ENCODE results near the gene VIT. TPM values are rescaled to one million over a fixed set of nuclear protein-coding genes. Genes with fewer than 3 reads are reported as not detected.

The VIT gene
- polyA plus RNA-seq, 1 of the 3 experiments (the other 2 are of a cell fraction), result not detected

GRCh38 chr2:36713310-36713709 lies 16.8 kb downstream of the VIT start:
- H4K20me1 ChIP-seq (ENCODE audit: insufficient read depth), result no peaks in the 10 kb centered on the region
- no peaks in the 10 kb centered on the region for H3K9me2 ChIP-seq
- peaks cover 5% of the 10 kb centered on the region; the same call in 1 of the 2 replicates for H3K9me3 ChIP-seq
- DNase-seq, result no peak
- no peaks in the 10 kb centered on the region for H3K27me3 ChIP-seq (ENCODE audit: insufficient read depth)
- no peaks in the 10 kb centered on the region for H3F3A ChIP-seq (replicated peaks; ENCODE audit: insufficient read depth)
- no peak overlapping the region for H3K27ac ChIP-seq (ENCODE audit: low read depth in 2 of 2, low read length in 1 of 2)
- TF ChIP-seq FOXJ3 (CRISPR knock-in tag; IDR thresholded peaks at IDR 0.05) (no peak), POLR2AphosphoS5 (IDR thresholded peaks at IDR 0.05; ENCODE audit: low read depth, low read length) (no peak), EP300 (IDR thresholded peaks at IDR 0.05; ENCODE audit: borderline replicate concordance in 1 of 2, low read depth in 1 of 2, low read length in 1 of 2) (no peak), REST (IDR thresholded peaks at IDR 0.05; ENCODE audit: low read depth, low read length) (no peak), TEAD4 (IDR thresholded peaks at IDR 0.05; ENCODE audit: borderline replicate concordance, insufficient read depth) (no peak), ZBTB33 (IDR thresholded peaks at IDR 0.05; ENCODE audit: borderline replicate concordance, low read depth) (no peak), CHD2 (IDR thresholded peaks at IDR 0.05; ENCODE audit: low read length, partially characterized antibody) (no peak), SIN3A (IDR thresholded peaks at IDR 0.05; ENCODE audit: borderline replicate concordance, low read depth, low read length) (no peak), USF1 (IDR thresholded peaks at IDR 0.05; ENCODE audit: borderline replicate concordance, low read depth) (no peak)
- WGBS (ENCODE audit: low lambda C conversion rate), result 71% methylated on average over 8 of the region's 8 CpGs
- no peaks in the 10 kb centered on the region for H3K79me2 ChIP-seq (ENCODE audit: insufficient read depth)
- peaks cover 0 to 3% of the 10 kb centered on the region in 2 experiments; a peak in 1 of 4 replicates for H3K4me1 ChIP-seq (ENCODE audit: control insufficient read depth in 1 of 2, insufficient read depth in 2 of 2, low read depth in 1 of 2, low read length in 1 of 2)
- H2AFZ ChIP-seq (ENCODE audit: low read depth), result no peak overlapping the region
- no peak overlapping the region for H3K4me2 ChIP-seq
- no peak overlapping the region for H3K4me3 ChIP-seq (ENCODE audit: low read depth in 2 of 2, low read length in 1 of 2)
- CTCF ChIA-PET, result no interaction called here
- no peaks in the 10 kb centered on the region for H3K36me3 ChIP-seq (replicated peaks in 1 of 2; ENCODE audit: control insufficient read depth in 1 of 2, insufficient read depth in 2 of 2, low read length in 1 of 2)
- POLR2A ChIA-PET, result no interaction called here
- no peak overlapping the region for H3K9ac ChIP-seq

- no peaks in the 10 kb centered on the region for H3K9me2 ChIP-seq
- no peak overlapping the region for H3K4me2 ChIP-seq
- H3K27me3 ChIP-seq (ENCODE audit: insufficient read depth), result no peaks in the 10 kb centered on the region; the same call in 1 of the 2 replicates
- H3K9ac ChIP-seq, result no peak overlapping the region
- CTCF ChIA-PET, result no interaction called here
- no peaks in the 10 kb centered on the region for H3K36me3 ChIP-seq (replicated peaks in 1 of 2; ENCODE audit: control insufficient read depth in 1 of 2, insufficient read depth in 2 of 2, low read length in 1 of 2)
- no peaks in the 10 kb centered on the region for H4K20me1 ChIP-seq (ENCODE audit: insufficient read depth)
- H3K4me1 ChIP-seq (ENCODE audit: control insufficient read depth in 1 of 2, insufficient read depth in 2 of 2, low read depth in 1 of 2, low read length in 1 of 2), result no peaks in the 10 kb centered on the region
- H3K79me2 ChIP-seq (ENCODE audit: insufficient read depth), result no peaks in the 10 kb centered on the region
- H2AFZ ChIP-seq (ENCODE audit: low read depth), result no peak overlapping the region
- POLR2A ChIA-PET, result no interaction called here
- no peak overlapping the region for H3K4me3 ChIP-seq (ENCODE audit: low read depth in 2 of 2, low read length in 1 of 2)
- peaks cover 9% of the 10 kb centered on the region; the same call in 1 of the 2 replicates for H3K9me3 ChIP-seq
- no peaks in the 10 kb centered on the region for H3F3A ChIP-seq (replicated peaks; ENCODE audit: insufficient read depth)
- no peak overlapping the region for H3K27ac ChIP-seq (ENCODE audit: low read depth in 2 of 2, low read length in 1 of 2)
- no peak for DNase-seq
- 67% methylated on average over 3 of the region's 3 CpGs for WGBS (ENCODE audit: low lambda C conversion rate)
- TF ChIP-seq ZBTB33 (IDR thresholded peaks at IDR 0.05; ENCODE audit: borderline replicate concordance, low read depth) (no peak), CHD2 (IDR thresholded peaks at IDR 0.05; ENCODE audit: low read length, partially characterized antibody) (no peak), RFX5 (IDR thresholded peaks at IDR 0.05; ENCODE audit: low read length) (no peak), YY1 (IDR thresholded peaks at IDR 0.05; ENCODE audit: low read depth) (no peak), EZH2phosphoT487 (IDR thresholded peaks at IDR 0.05; ENCODE audit: borderline replicate concordance, low read depth) (no peak), RXRA (IDR thresholded peaks at IDR 0.05; ENCODE audit: borderline replicate concordance, low read depth) (no peak), IRF3 (IDR thresholded peaks at IDR 0.05; ENCODE audit: low read depth, low read length) (no peak), RAD21 (IDR thresholded peaks at IDR 0.05; ENCODE audit: low read length) (no peak), TEAD4 (IDR thresholded peaks at IDR 0.05; ENCODE audit: borderline replicate concordance, insufficient read depth) (no peak), MAX (IDR thresholded peaks at IDR 0.05; ENCODE audit: low read depth) (no peak), MXI1 (IDR thresholded peaks at IDR 0.05; ENCODE audit: low read depth, low read length) (no peak)
These were observed 19.6 kb downstream of the VIT start for GRCh38 chr2:36716111-36716510.

All from SK-N-SH (cell line).